OCI-LY3 (cell line): ENCODE measurements around the gene BRCA2.

ENCODE experiments used
- CTCF ChIP-seq: fragments of 200-600, 300-600 bp; sonication (generic); IDR thresholded peaks from 2 replicates; pipeline ENCODE4 v1.5.1; 2014; ENCODE audit warnings: antibody characterized with exemption, low read length, low read depth
- EZH2phosphoT487 ChIP-seq: fragments of 200-600 bp; shearing (Covaris generic); IDR thresholded peaks from 2 replicates; pipeline ENCODE4 v1.6.1; 2018; ENCODE audit warnings: antibody characterized with exemption, mixed run types, low read depth

DNA sequence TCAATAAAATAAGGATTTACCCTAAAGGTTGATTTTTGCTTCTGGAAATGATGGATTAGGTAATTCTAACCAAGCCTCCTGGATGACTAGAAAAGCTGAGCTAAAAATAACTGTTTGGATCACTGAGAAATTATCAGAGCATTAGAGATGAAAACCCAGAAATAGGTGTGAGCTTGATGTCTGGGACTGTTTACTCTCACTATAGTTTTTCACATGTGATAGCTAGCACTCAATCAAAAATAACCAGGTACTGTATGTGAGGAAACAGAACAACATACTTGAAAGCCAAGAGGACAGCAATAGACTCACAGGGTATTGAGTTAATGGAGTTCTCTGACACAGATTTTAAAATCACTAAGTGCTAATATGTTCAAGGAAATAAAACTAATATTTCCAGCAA, 9.7 kb upstream of the BRCA2 start:
- TF ChIP-seq CTCF (no peak), EZH2phosphoT487 (no peak)
